ENCODE measurements around the gene ARHGEF16.

Gene ARHGEF16

GRCh38 chr1:3465091-3465934 lies 10.8 kb downstream of the ARHGEF16 start:
- H3K27me3 ChIP-seq (ENCODE audit: control insufficient read depth in 5 of 5, insufficient read depth in 4 of 5, low read length in 5 of 5): no peaks in the 10 kb centered on the region
- H3K9me3 ChIP-seq (ENCODE audit: control insufficient read depth in 5 of 5, low read length in 5 of 5): no peaks in the 10 kb centered on the region
- H3K36me3 ChIP-seq (ENCODE audit: control insufficient read depth in 5 of 5, insufficient read depth in 5 of 5, low read length in 5 of 5): no peaks in the 10 kb centered on the region
- peaks cover 0 to 28% (median 9%) of the 10 kb centered on the region in 5 donors for H3K4me1 ChIP-seq (ENCODE audit: control insufficient read depth in 5 of 5, insufficient read depth in 5 of 5, low read length in 5 of 5)
- H3K27ac ChIP-seq (ENCODE audit: low read depth, low read length): no peak overlapping the region
- H3K9ac ChIP-seq (ENCODE audit: low read length in 5 of 5): no peak overlapping the region
- H3K4me3 ChIP-seq (ENCODE audit: low read depth in 1 of 5, low read length in 5 of 5): no peak overlapping the region

- Histone ChIP-seq H3K36me3 (ENCODE audit: control insufficient read depth in 5 of 5, insufficient read depth in 5 of 5, low read length in 5 of 5) (no peaks in the 10 kb centered on the region), H3K27me3 (ENCODE audit: control insufficient read depth in 5 of 5, insufficient read depth in 4 of 5, low read length in 5 of 5) (no peaks in the 10 kb centered on the region), H3K4me3 (ENCODE audit: low read depth in 1 of 5, low read length in 5 of 5) (no peak overlapping the region), H3K9ac (ENCODE audit: low read length in 5 of 5) (no peak overlapping the region), H3K27ac (ENCODE audit: low read depth, low read length) (no peak overlapping the region), H3K4me1 (ENCODE audit: control insufficient read depth in 5 of 5, insufficient read depth in 5 of 5, low read length in 5 of 5) (peaks cover 0 to 28% (median 5%) of the 10 kb centered on the region in 5 donors), H3K9me3 (ENCODE audit: control insufficient read depth in 5 of 5, low read length in 5 of 5) (no peaks in the 10 kb centered on the region)
These were observed 11.5 kb downstream of the ARHGEF16 start for GRCh38 chr1:3465935-3466321.

- no peak overlapping the region for H3K4me3 ChIP-seq (ENCODE audit: low read depth in 1 of 5, low read length in 5 of 5)
- H3K4me1 ChIP-seq (ENCODE audit: control insufficient read depth in 5 of 5, insufficient read depth in 5 of 5, low read length in 5 of 5): peaks cover 0 to 28% (median 10%) of the 10 kb centered on the region in 5 donors
- H3K27me3 ChIP-seq (ENCODE audit: control insufficient read depth in 5 of 5, insufficient read depth in 4 of 5, low read length in 5 of 5): no peaks in the 10 kb centered on the region
- H3K27ac ChIP-seq (ENCODE audit: low read depth, low read length): no peak overlapping the region
- H3K9ac ChIP-seq (ENCODE audit: low read length in 5 of 5): no peak overlapping the region
- no peaks in the 10 kb centered on the region for H3K9me3 ChIP-seq (ENCODE audit: control insufficient read depth in 5 of 5, low read length in 5 of 5)
- no peaks in the 10 kb centered on the region for H3K36me3 ChIP-seq (ENCODE audit: control insufficient read depth in 5 of 5, insufficient read depth in 5 of 5, low read length in 5 of 5)
These were observed 12.1 kb downstream of the ARHGEF16 start for GRCh38 chr1:3466366-3467075.

- H3K4me1 ChIP-seq (ENCODE audit: control insufficient read depth in 5 of 5, insufficient read depth in 5 of 5, low read length in 5 of 5): peaks cover 0 to 33% (median 18%) of the 10 kb centered on the region in 5 donors
- H3K9ac ChIP-seq (ENCODE audit: low read length in 5 of 5): no peak overlapping the region
- H3K27ac ChIP-seq (ENCODE audit: low read depth, low read length): no peak overlapping the region
- H3K9me3 ChIP-seq (ENCODE audit: control insufficient read depth in 5 of 5, low read length in 5 of 5): no peaks in the 10 kb centered on the region
- no peaks in the 10 kb centered on the region for H3K27me3 ChIP-seq (ENCODE audit: control insufficient read depth in 5 of 5, insufficient read depth in 4 of 5, low read length in 5 of 5)
- no peaks in the 10 kb centered on the region for H3K36me3 ChIP-seq (ENCODE audit: control insufficient read depth in 5 of 5, insufficient read depth in 5 of 5, low read length in 5 of 5)
- H3K4me3 ChIP-seq (ENCODE audit: low read depth in 1 of 5, low read length in 5 of 5): no peak overlapping the region
These were observed 12.9 kb downstream of the ARHGEF16 start for GRCh38 chr1:3467096-3468036.

- H3K9me3 ChIP-seq (ENCODE audit: control insufficient read depth in 5 of 5, low read length in 5 of 5): no peaks in the 10 kb centered on the region
- no peak overlapping the region for H3K9ac ChIP-seq (ENCODE audit: low read length in 5 of 5)
- no peaks in the 10 kb centered on the region for H3K36me3 ChIP-seq (ENCODE audit: control insufficient read depth in 5 of 5, insufficient read depth in 5 of 5, low read length in 5 of 5)
- H3K27ac ChIP-seq (ENCODE audit: low read depth, low read length): no peak overlapping the region
- peaks cover 0 to 43% (median 27%) of the 10 kb centered on the region in 5 donors for H3K4me1 ChIP-seq (ENCODE audit: control insufficient read depth in 5 of 5, insufficient read depth in 5 of 5, low read length in 5 of 5)
- H3K4me3 ChIP-seq (ENCODE audit: low read depth in 1 of 5, low read length in 5 of 5): no peak overlapping the region
- H3K27me3 ChIP-seq (ENCODE audit: control insufficient read depth in 5 of 5, insufficient read depth in 4 of 5, low read length in 5 of 5): no peaks in the 10 kb centered on the region
These were observed 14.0 kb downstream of the ARHGEF16 start for GRCh38 chr1:3468236-3469103.

GRCh38 chr1:3469104-3469848 lies 14.8 kb downstream of the ARHGEF16 start:
- peaks cover 3 to 51% (median 34%) of the 10 kb centered on the region in 5 donors for H3K4me1 ChIP-seq (ENCODE audit: control insufficient read depth in 5 of 5, insufficient read depth in 5 of 5, low read length in 5 of 5)
- H3K36me3 ChIP-seq (ENCODE audit: control insufficient read depth in 5 of 5, insufficient read depth in 5 of 5, low read length in 5 of 5): peaks cover 0 to 4% (median 0%) of the 10 kb centered on the region in 5 donors
- H3K27me3 ChIP-seq (ENCODE audit: control insufficient read depth in 5 of 5, insufficient read depth in 4 of 5, low read length in 5 of 5): no peaks in the 10 kb centered on the region
- no peaks in the 10 kb centered on the region for H3K9me3 ChIP-seq (ENCODE audit: control insufficient read depth in 5 of 5, low read length in 5 of 5)
- no peak overlapping the region for H3K27ac ChIP-seq (ENCODE audit: low read depth, low read length)
- no peak overlapping the region for H3K9ac ChIP-seq (ENCODE audit: low read length in 5 of 5)
- H3K4me3 ChIP-seq (ENCODE audit: low read depth in 1 of 5, low read length in 5 of 5): no peak overlapping the region

GRCh38 chr1:3469849-3470649 lies 15.6 kb downstream of the ARHGEF16 start:
- H3K36me3 ChIP-seq (ENCODE audit: control insufficient read depth in 5 of 5, insufficient read depth in 5 of 5, low read length in 5 of 5): peaks cover 0 to 4% (median 0%) of the 10 kb centered on the region in 5 donors
- H3K27ac ChIP-seq (ENCODE audit: low read depth, low read length): no peak overlapping the region
- H3K9ac ChIP-seq (ENCODE audit: low read length in 5 of 5): no peak overlapping the region
- H3K4me1 ChIP-seq (ENCODE audit: control insufficient read depth in 5 of 5, insufficient read depth in 5 of 5, low read length in 5 of 5): peaks cover 3 to 54% (median 34%) of the 10 kb centered on the region in 5 donors
- H3K9me3 ChIP-seq (ENCODE audit: control insufficient read depth in 5 of 5, low read length in 5 of 5): no peaks in the 10 kb centered on the region
- H3K4me3 ChIP-seq (ENCODE audit: low read depth in 1 of 5, low read length in 5 of 5): no peak overlapping the region
- H3K27me3 ChIP-seq (ENCODE audit: control insufficient read depth in 5 of 5, insufficient read depth in 4 of 5, low read length in 5 of 5): no peaks in the 10 kb centered on the region

- Histone ChIP-seq H3K4me3 (ENCODE audit: low read depth in 1 of 5, low read length in 5 of 5) (no peak overlapping the region), H3K4me1 (ENCODE audit: control insufficient read depth in 5 of 5, insufficient read depth in 5 of 5, low read length in 5 of 5) (peaks cover 3 to 54% (median 34%) of the 10 kb centered on the region in 5 donors)
These were observed 16.3 kb downstream of the ARHGEF16 start for GRCh38 chr1:3470650-3471355.

More at GRCh38 chr1:3470650-3471355, 16.3 kb downstream of the ARHGEF16 start:
- H3K9ac ChIP-seq (ENCODE audit: low read length in 5 of 5): no peak overlapping the region
- H3K27me3 ChIP-seq (ENCODE audit: control insufficient read depth in 5 of 5, insufficient read depth in 4 of 5, low read length in 5 of 5): no peaks in the 10 kb centered on the region
- H3K36me3 ChIP-seq (ENCODE audit: control insufficient read depth in 5 of 5, insufficient read depth in 5 of 5, low read length in 5 of 5): peaks cover 0 to 4% (median 0%) of the 10 kb centered on the region in 5 donors
- H3K9me3 ChIP-seq (ENCODE audit: control insufficient read depth in 5 of 5, low read length in 5 of 5): no peaks in the 10 kb centered on the region
- no peak overlapping the region for H3K27ac ChIP-seq (ENCODE audit: low read depth, low read length)

Measured in subcutaneous abdominal adipose tissue (tissue), 5 donors.